ENCODE data around the gene PAFAH2. TPM values are rescaled to one million over a fixed set of nuclear protein-coding genes. Genes with fewer than 3 reads are reported as not detected.
A peak's percentile ranks its signal among the peaks of the same experiment; 100 is the strongest.
"Not testable (repeated sequence)": the region's sequence is repeated elsewhere in the genome, so short reads cannot be mapped to it uniquely, and the experiment has no call there.

The PAFAH2 gene
- total RNA-seq, 1 donor from 2014 or later: 9.0 TPM

DNA sequence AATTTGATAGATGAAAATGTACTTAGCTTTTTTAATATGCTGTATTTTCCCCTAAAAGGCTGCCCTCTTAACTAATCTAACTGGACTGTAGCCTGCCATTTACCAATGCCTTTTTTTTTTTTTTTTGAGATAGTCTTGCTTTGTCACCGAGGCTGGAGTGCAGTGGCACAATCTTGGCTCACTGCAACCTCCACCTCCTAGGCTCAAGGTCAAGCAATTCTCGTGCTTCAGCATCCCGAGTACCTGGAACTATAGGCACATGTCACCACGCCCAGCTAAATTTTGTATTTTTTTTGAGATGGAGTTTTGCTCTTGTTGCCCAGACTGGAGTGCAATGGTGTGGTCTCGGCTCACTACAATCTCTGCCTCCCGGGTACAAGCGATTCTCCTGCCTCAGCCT is 18.7 kb downstream of the PAFAH2 start:
- ATAC-seq: no peak

DNA sequence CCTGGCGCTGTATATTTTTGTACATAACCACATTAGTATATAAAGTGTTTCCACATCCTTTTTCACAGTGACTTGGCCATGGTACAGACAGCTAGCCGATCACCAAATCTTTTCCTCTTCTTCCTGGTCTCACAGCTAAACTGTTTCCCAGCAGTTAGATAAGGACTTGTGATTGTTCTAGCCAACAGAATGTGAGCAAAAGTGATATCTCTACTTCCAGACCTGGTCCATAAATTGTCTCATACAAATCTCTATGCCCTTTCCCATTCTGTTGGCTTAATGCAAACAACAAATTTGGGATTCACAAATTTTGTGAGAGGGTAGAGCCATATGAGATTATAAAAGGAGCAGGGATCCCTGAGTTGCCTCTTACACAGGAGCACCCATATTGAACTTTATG is 19.5 kb downstream of the PAFAH2 start:
- ATAC-seq: no peak

DNA sequence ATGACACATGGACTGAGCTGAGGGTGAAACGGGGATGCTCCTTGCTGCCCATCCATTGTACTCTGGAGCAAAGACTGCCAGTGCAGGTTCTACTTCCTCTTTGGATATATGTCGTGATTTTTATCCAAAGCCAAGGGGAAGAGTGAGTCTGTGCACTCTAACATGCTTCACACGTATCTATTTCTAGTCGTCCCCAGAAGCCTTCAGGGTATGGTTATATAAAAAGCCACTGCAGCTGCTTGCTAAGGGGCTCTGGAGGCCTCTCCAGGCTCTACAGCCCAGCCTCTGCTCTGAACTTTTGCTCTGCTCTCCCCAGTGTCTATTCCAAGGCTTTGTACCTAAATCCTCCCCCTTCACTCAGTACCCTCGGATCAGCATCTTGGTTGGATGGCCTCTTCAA is 20.1 kb downstream of the PAFAH2 start:
- no peak for ATAC-seq

DNA sequence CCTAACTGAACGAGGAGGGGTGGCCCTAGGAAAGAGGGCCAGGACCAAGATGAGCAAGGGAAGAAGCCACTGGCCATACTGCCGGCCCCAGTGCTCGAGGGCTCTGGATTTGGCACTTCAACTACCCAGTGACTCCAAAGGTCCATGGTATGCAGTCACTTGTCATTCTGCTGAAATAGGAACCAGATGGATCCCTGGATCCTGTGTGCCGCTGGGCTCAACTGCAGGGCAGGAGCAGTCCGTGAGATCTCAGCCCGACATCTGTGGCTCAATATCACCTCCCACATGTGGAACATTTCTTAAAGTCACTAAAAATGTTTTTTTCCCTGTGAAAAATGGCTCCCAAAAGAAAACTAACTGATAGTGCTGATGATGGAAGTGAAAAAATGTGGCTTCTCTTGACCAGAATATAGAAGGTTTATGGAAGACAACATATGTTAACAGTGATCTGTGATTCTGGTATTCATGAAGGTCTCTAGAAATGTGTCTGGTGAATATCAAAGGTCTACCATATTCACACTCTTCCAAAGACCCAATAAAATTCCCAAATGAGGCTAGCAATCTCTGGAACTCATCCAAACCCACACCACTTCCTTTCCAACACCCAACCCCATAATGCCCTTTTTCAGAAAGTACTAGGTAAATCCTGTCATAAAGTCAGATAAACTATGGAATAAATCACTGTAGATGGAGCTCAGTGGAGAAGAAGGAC is 24.1 kb downstream of the PAFAH2 start:
- ATAC-seq: no peak

DNA sequence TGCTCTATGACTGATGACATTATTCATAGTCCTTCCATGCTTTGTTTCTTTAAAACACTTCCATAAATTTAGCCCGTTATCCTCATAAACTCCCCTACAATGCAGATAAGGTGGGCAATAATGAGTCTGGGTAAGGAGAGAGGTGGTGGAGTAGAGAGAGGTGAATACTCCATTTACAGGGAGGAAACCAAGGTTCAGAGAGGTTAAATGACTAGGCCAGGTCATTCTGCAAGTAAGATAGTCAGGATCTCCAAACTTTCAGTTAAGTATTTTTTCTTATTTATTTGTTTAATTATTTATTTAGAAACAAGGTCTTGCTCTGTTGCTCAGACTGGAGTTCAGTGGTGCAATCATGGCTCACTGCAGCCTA is 26.1 kb downstream of the PAFAH2 start:
- ATAC-seq: no peak

DNA sequence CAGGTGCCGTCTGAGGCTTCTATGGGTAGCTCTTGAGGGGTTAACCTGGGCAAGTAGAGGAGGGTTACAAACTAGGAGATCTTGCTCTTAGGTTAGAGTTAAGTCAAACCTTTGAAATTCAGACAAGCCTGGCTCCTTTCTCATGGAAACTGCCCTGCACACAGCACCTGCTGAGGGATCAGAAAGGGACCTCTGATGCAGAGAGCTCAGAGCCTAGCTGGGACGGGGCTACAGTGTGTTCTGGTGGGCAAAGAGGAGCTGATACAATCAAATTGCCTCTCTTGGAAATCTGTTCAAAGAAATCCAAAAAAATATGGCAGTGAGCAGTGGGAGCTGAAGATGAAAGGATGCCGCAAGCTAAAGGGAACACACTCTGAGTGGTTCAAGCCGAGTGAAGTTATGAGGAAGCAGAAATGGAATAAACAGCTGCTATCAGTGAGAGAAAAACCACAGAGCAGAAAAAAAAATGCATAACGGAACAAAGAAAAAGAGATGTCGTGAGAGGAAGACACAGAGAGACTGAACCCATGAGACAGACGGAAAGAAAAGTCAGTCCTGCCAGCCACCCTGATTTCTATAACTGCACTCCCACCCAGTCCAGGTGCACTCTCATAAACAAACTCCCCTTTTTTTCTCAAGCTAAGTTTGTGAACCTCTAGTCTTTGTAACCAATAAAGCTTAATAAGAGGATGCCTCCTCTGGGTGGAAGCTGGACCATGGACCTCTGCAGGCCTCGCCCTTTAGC is 26.6 kb downstream of the PAFAH2 start:
- ATAC-seq: no peak

DNA sequence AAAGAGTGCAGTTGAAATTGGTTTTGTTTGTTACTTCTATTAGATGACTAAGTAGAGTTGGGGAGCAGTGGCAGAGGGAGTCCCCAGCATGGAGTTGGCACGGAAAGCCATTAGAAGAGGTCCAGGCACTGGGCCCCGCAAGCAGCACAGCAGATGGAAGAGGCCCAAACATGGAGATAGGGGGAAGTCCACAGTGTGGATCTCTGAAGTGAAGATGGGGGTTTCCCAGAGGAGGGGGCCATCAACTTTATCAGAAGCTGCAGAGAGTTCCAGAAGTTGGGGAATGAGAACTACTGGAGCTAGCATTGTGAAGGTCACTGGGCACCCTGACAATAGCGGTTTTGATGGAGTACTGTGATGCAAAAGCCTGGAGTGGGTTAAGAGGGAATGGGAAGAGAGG is 30.6 kb downstream of the PAFAH2 start:
- ATAC-seq: no peak

DNA sequence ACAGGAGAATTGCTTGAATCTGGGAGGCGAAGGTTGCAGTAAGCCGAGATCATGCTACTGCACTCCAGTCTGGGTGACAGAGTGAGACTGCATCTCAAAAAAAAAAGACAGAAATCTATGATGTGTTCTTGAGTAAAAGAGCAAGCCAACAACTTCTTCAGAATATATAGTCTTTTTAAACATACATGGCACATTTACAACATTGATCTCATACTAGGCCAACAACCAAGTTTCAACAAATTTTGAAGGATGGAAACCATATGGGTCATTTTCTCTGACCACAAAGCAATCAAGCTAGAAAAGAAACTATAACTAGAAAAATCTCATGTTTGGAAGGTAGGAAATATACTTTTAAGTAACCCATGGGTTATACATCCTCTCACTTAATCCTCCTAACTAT is 38.3 kb downstream of the PAFAH2 start:
- ATAC-seq: no peak

DNA sequence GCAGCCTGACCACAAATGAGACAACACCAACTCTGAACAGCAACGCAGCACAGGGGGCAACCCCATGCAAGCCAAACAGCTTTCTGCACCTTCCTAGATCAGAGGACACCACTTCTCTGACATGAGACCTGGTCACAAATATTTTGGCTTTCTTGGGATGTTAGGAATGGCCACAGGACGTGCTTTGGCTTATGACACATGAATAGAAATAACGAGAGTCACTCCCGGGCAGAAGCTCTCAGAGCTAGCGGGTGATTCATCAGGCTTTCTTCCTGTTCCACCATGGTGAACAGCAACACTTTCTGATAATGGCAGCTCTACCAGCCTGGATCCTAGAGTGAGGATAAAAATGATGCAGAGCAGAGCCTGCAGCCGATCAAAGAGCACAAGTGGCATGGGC is 39.4 kb downstream of the PAFAH2 start:
- peak; percentile 60 for ATAC-seq

DNA sequence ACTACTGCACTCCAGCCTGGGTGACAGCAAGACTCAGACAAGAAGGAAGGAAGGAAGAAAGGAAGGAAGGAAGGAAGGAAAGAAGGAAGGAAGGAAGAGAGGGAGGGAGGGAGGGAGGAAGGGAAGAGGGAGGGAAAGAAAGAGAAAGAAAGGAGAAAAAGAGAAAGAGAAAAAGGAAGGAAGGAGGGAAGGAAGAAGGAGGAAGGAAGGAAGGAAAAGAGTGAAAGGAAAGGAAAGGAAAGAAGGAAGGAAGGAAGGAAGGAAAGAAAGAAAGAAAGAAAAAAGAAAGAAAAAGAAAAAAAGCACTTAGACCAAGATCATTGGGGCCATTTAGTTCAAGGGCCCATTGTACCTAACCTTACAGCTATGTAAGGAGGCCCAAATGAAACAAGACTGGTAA is 42.3 kb downstream of the PAFAH2 start:
- no peak for ATAC-seq

DNA sequence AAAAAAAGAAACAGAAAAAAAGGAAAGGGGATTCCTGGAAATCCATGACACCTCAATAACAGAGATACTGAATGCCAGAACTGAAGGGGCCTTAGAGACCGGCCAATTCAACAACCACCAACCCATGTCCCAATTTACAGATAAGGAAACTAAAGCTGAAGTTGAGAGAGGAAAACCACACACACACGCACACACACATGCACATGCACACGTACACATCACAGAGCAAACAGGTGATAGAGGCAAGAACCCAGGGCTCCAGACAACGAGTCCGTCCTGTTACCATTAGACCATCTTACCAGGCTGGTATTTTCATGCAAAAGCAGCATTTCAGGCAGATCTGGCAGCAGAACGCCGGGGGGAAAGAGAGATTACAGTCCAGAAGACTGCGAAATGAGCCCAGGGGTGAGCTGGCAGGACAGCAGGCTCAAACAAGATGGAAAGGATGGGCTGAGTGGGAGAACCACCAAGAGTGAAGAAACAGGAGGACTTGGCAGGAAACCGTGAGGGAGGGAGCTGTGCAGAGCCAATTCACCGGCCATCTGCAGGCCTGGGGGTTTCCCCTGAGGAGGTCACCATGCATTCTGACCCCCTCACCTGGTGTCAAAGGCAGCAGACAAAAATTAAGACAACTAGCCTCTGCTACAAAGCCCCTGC is 43.5 kb downstream of the PAFAH2 start:
- peak; percentile 35 for ATAC-seq

DNA sequence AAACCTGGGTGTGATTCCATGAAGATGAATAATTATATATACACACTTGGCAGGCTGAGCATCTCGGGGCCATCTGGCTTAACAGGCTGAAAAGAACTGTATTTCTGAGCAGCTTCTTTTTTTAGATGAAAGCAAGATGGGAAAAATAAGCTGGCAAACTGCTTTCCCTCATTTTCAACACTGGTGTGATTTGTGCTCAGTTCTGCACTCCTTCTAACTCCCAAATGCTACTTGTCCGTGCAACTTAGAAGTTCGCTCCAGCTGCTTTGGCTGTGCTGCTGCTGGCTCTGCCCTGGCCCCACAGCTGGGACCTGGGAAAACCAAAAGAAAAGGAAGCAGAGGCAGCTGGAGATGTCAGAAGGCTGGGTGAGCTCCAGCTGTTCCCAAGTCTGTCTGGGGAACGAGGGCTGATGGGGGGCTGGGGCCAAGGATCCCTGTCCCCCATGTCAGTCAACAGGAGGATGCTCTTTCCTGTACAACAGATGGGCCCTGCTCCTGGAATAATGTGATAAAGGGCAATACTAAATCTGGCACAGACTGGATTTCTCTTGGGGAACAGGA is 44.9 kb downstream of the PAFAH2 start:
- no peak for ATAC-seq

DNA sequence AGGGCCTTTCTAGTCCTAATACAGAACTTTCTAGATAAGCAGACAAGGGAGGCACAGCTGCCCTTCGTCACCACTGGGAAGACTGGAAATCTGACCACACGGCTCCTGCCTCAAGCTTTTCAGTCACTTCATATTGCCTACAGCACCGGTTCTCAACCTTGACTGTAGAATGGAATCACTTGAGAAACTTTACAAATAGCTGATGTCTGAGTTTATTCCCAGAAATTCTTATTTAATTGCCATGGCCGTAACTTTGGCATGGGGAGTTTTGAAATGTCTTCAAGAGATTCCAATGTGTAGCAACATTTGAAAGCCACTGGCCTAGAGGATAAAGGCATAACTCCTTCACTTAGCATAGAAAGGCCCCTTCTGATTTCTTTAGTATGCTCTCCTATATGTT is 49.2 kb downstream of the PAFAH2 start:
- no peak for ATAC-seq

DNA sequence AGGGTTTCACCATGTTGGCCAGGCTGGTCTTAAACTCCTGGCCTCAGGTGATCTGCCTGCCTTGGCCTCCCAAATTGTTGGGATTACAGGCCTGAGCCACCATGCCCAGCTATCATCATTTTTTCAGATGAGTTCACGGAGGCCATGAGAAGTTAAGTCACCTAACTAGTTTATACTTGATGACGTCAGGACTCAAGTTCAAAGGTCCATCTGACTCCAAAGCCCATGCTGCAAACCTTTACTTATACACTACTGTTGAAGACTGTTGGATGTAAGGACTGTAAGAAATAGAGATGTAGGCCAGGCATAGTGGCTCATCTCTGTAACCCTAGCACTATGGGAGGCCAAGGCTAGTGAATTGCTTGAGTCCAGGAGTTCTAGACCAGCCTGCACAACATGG is 50.8 kb downstream of the PAFAH2 start:
- no peak for ATAC-seq

DNA sequence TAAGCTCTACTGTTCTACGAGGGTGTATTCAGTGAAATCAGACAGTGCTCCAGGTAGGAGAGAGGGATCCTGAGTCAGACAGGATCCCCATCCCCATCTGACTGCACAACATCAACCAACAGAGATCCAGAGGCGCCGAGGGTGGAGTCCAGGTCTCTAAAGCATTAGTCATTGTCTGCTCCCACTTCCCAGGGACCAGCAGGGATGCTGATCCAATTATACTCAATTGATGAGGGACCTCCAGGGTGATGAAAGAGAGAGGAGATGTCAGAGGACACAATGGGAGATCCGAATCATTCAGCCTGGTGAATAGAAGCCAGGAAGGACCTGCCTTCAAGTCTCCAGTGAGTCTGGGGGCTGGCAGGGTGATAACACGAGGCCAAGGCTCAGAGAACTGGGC is 52.1 kb downstream of the PAFAH2 start:
- ATAC-seq: no peak

DNA sequence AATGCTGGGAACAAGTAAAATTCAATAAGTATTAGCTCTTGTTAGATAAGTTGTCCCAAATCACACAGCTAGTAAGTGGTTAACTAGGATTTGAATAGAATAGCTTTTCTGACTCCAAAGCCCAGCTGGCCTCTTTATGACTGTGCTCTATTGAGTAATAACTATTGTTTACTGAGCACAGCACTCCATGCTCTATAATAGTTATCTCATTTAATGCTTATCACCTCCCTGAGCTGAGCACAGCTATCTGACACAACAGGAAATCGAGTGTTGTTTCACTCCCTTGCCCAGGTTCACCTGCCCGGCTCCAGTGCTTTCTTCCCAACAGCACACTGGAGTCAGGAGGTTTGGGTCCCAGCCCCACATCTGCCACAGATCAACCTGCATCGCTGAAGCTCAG is 52.9 kb downstream of the PAFAH2 start:
- peak; percentile 46 for ATAC-seq

DNA sequence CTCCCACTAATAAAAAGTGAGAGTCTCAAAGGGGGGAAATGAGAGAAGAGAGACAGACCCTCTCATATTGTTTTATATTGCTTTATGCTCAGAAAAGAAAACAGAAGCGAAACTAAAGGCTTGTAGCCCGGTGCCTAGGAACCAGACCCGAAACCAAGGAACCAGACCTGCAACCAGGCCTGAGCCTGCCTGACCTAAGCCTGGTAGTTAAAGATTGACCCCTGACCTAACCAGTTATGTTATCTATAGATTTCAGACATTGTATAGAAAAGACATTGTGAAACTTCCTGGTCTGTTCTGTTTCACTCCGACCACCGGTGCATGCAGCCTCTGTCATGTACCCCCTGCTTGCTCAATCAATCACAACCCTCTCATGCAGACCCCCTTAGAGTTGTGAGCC is 54.4 kb downstream of the PAFAH2 start:
- ATAC-seq: not testable (repeated sequence)

DNA sequence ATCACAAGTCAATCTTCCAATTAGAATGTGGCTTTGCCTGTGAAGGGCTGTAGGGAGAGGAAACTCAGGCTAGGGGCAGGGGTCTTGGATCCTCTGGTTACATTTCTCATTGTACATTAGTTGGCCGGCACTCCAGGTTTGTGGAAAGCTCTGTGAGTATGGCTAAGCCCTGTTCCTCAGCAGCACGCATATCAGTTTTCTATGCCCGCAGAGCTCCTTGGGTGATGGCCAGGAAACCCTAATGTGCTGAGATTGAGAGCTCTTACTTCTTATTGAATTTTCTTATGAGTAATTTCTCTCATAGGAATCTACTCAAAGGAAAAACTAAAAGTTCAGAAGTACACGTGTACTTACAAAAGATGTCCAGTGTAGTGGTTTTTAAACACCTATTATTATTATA is 60.9 kb downstream of the PAFAH2 start:
- no peak for ATAC-seq

DNA sequence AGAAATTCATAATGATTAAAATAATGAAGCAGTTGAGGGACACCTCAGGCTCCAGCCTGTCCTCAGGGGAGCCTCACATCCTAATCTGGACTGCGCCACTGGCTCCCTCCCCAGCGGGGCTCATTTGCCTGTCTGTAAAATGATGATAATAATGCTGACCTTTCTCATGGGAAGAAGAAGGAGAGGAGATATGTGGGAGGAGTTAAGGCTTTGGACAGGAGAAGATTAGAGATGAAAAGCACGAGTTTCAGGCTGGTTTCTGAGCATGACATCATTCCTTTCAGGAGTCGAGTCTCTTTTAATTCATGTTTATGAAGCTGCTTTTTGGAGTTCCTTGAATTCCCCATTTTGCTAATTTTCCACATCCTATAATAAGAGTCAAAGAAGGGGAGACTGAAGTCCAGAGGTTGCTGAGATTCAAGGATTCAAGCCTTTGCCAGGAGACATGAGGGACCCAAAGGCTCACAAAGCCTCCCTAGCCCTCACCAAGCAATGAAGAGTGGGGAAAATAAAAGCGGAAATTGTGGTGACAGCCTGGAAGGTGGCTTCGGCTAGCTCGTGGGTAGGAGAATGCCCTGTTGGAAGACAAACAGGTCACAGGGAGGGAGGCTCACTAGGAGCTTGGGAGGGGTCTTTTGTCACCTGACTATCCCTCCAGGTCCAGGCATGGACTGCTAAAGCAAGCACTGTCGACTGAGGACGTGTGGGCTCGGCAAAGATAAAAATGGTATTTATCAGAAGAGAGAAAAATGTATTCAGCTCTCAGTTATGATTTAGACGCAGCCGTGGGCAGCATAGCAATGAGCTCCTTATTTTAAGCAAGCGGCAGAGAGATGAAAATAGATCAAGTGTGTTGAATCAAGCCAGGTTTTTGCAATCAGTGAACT is 64.1 kb downstream of the PAFAH2 start:
- no peak for ATAC-seq

DNA sequence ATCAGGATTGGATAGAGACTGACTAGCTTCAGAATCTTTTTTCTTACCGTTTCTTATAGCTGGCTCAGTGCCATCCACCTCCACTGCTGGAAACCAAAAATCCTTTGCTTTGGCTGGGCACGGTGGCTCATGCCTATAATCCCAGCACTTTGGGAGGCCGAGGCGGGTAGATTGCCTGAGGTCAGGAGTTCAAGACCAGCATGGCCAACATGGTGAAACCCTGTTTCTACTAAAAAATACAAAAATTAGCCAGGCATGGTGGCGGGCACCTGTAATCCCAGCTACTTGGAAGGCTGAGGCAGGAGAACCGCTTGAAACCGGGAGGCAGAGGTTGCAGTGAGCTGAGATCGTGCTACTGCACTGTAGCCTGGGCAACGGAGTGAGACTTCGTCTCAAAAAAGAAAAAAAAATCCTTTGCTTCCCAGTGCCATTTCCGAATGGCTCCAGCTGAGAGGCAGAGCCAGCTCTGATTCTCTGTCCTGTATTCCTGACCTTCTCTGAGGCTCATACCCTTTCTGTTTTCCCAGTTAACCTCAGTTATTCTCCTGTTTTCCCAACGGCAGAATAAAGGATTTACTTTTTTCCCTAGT is 65.0 kb downstream of the PAFAH2 start:
- ATAC-seq: not testable (repeated sequence)

DNA sequence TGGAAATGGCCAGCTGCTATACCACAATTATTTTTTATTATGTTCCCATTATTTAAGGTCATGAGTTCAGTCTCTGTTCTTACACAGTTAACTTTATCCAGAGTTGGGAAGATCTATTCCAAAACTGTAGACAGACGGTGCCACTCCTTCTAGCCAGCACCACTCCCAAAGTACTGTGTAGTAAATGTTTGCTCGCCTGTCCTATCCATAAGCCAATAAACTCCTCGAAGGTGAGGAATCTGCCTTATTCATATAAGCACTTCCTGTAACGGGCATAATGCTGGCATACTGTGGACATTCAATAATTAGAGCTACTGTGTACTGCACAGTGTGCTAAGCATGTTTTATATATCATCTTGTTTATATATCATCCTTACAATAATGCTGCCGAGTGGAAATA is 65.5 kb downstream of the PAFAH2 start:
- no peak for ATAC-seq

DNA sequence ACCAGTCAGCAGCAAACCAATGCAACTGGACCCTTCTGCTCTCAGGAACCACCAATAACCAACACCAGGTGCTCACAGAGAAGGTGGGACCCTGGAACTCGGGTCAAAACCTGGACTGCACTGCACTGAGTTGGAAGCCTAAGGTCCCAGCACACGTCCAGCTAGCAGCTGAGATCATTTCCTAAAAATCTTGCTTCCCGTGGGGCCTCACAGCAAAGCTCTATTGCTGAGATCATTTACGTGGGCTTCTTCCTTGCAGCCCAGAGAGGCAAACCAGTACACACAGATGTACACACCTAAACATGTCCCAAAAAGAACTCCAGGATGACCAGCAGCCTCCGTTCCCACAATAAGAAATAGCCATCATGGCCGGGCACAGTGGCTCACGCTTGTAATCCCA is 68.8 kb downstream of the PAFAH2 start:
- no peak for ATAC-seq
